Kidney (tissue), 14 donors: ENCODE data around the gene CEBPG. TPM values are rescaled to one million over a fixed set of nuclear protein-coding genes. Genes with fewer than 3 reads are reported as not detected.

Experiments used
- DNase-seq, 5 donors: peaks; one replicate each; pipeline ENCODE4 v3.0.0-alpha.2; 2013 to 2020
- FAIRE-seq: peaks from 2 replicates; lab custom pipeline; 2012; peaks lifted over from hg19 to GRCh38; lab: Jason Lieb, UNC
- H3K27ac ChIP-seq, 2 donors: one replicate each; pipeline ENCODE4 v1.7.0; 2013; ENCODE audit warnings: low read depth in 2 of 2, low read length in 2 of 2, inconsistent platforms in 1 of 2
- H3K27me3 ChIP-seq: one replicate; pipeline ENCODE4 v1.7.1; 2013; ENCODE audit warnings: low read length, inconsistent platforms; ENCODE audit not compliant: control insufficient read depth, insufficient read depth
- H3K36me3 ChIP-seq, 3 donors: one replicate each; pipeline versions ENCODE4 v1.7.0 to v1.7.1; 2013; ENCODE audit warnings: low read length in 3 of 3, control low read depth in 1 of 3, inconsistent platforms in 1 of 3; ENCODE audit not compliant: insufficient read depth in 3 of 3, control insufficient read depth in 2 of 3
- H3K4me1 ChIP-seq, 3 donors: one replicate each; pipeline versions ENCODE4 v1.7.0 to v1.7.1; 2013; ENCODE audit warnings: low read length in 3 of 3, inconsistent platforms in 1 of 3, low read depth in 1 of 3; ENCODE audit not compliant: control insufficient read depth in 2 of 3, insufficient read depth in 2 of 3
- H3K4me3 ChIP-seq, 3 donors: one replicate each; pipeline versions ENCODE4 v1.7.0 to v1.8.1; 2013; ENCODE audit warnings: low read length in 3 of 3, control low read depth in 1 of 3, inconsistent platforms in 1 of 3
- H3K9ac ChIP-seq, 3 donors: one replicate each; pipeline versions ENCODE4 v1.7.0 to v1.7.1; 2013; ENCODE audit warnings: low read length in 3 of 3, control low read depth in 1 of 3, inconsistent platforms in 1 of 3
- H3K9me3 ChIP-seq, 3 donors: one replicate each; pipeline versions ENCODE4 v1.7.0 to v1.7.1; 2013; ENCODE audit warnings: low read length in 3 of 3, control low read depth in 1 of 3, inconsistent platforms in 1 of 3; ENCODE audit not compliant: control insufficient read depth in 2 of 3, insufficient read depth in 1 of 3
- CTCF ChIP-seq: IDR thresholded peaks from 3 replicates; pipeline ENCODE4 v1.5.1; 2012; ENCODE audit warnings: mild to moderate bottlenecking, moderate library complexity, borderline replicate concordance; ENCODE audit not compliant: insufficient read depth; ENCODE audit errors: extremely low read depth
- intact Hi-C: fragments of 100-400 bp; cut with DNase I; formaldehyde crosslinking; loops from one replicate; pipeline ENCODE4 v1.11.1; 2022
- polyA plus RNA-seq: library from polyadenylated mRNA; stranded (reverse); fragments of 350-450 nt; fragmentation: Illumina TruSeq; extraction: RNeasy Lipid Tissue Mini Kit (QIAGEN cat#74804); gene quantifications from one replicate; pipeline ENCODE4 v1.2.3, GENCODE V29; 2014; ENCODE audit warnings: low read depth, low replicate concordance; ENCODE audit not compliant: insufficient read depth
- total RNA-seq: library from RNA; stranded (reverse); fragmentation: NEBNext Ultra II Directional; extraction: Animal tissue kit (Norgen Biotek cat#: 25700); gene quantifications from one replicate; pipeline ENCODE4 v1.2.1, GENCODE V29; 2021
- donor health status: control.
- donor health status: control.
- donor health status: control.
- donor health status: control.
- donor health status: control.
- donor health status: DM: yes; HTN: yes; CAD: no.
- donor health status: Normal renal cell carcinoma (clear cell type).

Gene CEBPG
- total and polyA plus RNA-seq, 2 donors from 2014 or later, result 13.0 to 22.4 TPM

- H3K27me3 ChIP-seq, result no peaks in the 10 kb centered on the region
- H3K27ac ChIP-seq, result no peak overlapping the region
- H3K4me1 ChIP-seq, result no peaks in the 10 kb centered on the region
- peak in 1 of 5 donors; percentile 47 for DNase-seq
- FAIRE-seq, result no peak
- intact Hi-C loops, result loop anchor here (10.0 kb wide), 1 partner anchor 360 kb away; no protein-coding TSS in a partner anchor
- H3K9ac ChIP-seq, result no peak overlapping the region
- no peaks in the 10 kb centered on the region for H3K9me3 ChIP-seq
- no peak overlapping the region for H3K4me3 ChIP-seq
- TF ChIP-seq CTCF, result no peak
- peaks cover 0 to 17% (median 0%) of the 10 kb centered on the region in 3 donors for H3K36me3 ChIP-seq
Observed at GRCh38 chr19:33414667-33415605, 41.4 kb downstream of the CEBPG start.

- Histone ChIP-seq H3K4me1 (no peaks in the 10 kb centered on the region), H3K4me3 (no peak overlapping the region), H3K27ac (no peak overlapping the region), H3K36me3 (peaks cover 0 to 5% (median 0%) of the 10 kb centered on the region in 3 donors), H3K9ac (no peak overlapping the region), H3K27me3 (no peaks in the 10 kb centered on the region), H3K9me3 (no peaks in the 10 kb centered on the region)
- intact Hi-C loops, result loop anchor here (10.0 kb wide), 1 partner anchor 358 kb away; no protein-coding TSS in a partner anchor
- FAIRE-seq, result no peak
- peak; percentile 48 for TF ChIP-seq CTCF
- peak; percentile 42 to 85 (median 78) for DNase-seq
Observed at GRCh38 chr19:33416307-33417215, 43.1 kb downstream of the CEBPG start.

GRCh38 chr19:33417751-33418150, 44.2 kb downstream of the CEBPG start:
- no peak for TF ChIP-seq CTCF
- no peak overlapping the region for H3K9ac ChIP-seq
- intact Hi-C loops, result loop anchor here (10.0 kb wide), 1 partner anchor 357 kb away; no protein-coding TSS in a partner anchor
- H3K4me1 ChIP-seq, result no peaks in the 10 kb centered on the region
- no peaks in the 10 kb centered on the region for H3K9me3 ChIP-seq
- no peaks in the 10 kb centered on the region for H3K27me3 ChIP-seq
- DNase-seq, result peak in 1 of 5 donors; percentile 42
- H3K27ac ChIP-seq, result no peak overlapping the region
- H3K36me3 ChIP-seq, result peaks cover 0 to 3% (median 0%) of the 10 kb centered on the region in 3 donors
- no peak overlapping the region for H3K4me3 ChIP-seq
- no peak for FAIRE-seq
